ENCODE measurements around the gene CDC37L1.
A peak's percentile ranks its signal among the peaks of the same experiment; 100 is the strongest.

CDC37L1 gene

GRCh38 chr9:4662989-4663792 lies 16.2 kb upstream of the CDC37L1 start:
- no peak; the same call in 2 of the 3 replicates for ATAC-seq
- TF ChIP-seq, protein P1, sequence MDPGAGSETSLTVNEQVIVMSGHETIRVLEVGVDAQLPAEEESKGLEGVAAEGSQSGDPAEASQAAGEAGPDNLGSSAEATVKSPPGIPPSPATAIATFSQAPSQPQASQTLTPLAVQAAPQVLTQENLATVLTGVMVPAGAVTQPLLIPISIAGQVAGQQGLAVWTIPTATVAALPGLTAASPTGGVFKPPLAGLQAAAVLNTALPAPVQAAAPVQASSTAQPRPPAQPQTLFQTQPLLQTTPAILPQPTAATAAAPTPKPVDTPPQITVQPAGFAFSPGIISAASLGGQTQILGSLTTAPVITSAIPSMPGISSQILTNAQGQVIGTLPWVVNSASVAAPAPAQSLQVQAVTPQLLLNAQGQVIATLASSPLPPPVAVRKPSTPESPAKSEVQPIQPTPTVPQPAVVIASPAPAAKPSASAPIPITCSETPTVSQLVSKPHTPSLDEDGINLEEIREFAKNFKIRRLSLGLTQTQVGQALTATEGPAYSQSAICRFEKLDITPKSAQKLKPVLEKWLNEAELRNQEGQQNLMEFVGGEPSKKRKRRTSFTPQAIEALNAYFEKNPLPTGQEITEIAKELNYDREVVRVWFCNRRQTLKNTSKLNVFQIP (CRISPR knock-in tag; IDR thresholded peaks at IDR 0.05; ENCODE audit: borderline replicate concordance, low read depth): no peak
- TF ChIP-seq, protein P2, sequence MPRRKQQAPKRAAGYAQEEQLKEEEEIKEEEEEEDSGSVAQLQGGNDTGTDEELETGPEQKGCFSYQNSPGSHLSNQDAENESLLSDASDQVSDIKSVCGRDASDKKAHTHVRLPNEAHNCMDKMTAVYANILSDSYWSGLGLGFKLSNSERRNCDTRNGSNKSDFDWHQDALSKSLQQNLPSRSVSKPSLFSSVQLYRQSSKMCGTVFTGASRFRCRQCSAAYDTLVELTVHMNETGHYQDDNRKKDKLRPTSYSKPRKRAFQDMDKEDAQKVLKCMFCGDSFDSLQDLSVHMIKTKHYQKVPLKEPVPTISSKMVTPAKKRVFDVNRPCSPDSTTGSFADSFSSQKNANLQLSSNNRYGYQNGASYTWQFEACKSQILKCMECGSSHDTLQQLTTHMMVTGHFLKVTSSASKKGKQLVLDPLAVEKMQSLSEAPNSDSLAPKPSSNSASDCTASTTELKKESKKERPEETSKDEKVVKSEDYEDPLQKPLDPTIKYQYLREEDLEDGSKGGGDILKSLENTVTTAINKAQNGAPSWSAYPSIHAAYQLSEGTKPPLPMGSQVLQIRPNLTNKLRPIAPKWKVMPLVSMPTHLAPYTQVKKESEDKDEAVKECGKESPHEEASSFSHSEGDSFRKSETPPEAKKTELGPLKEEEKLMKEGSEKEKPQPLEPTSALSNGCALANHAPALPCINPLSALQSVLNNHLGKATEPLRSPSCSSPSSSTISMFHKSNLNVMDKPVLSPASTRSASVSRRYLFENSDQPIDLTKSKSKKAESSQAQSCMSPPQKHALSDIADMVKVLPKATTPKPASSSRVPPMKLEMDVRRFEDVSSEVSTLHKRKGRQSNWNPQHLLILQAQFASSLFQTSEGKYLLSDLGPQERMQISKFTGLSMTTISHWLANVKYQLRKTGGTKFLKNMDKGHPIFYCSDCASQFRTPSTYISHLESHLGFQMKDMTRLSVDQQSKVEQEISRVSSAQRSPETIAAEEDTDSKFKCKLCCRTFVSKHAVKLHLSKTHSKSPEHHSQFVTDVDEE (CRISPR knock-in tag; IDR thresholded peaks at IDR 0.05): no peak
- TF ChIP-seq BACH2 (CRISPR knock-in tag; IDR thresholded peaks at IDR 0.05; ENCODE audit: borderline replicate concordance) (no peak), PPARA (CRISPR knock-in tag; IDR thresholded peaks at IDR 0.05; ENCODE audit: borderline replicate concordance) (no peak), ZNF565 (CRISPR knock-in tag; conservative IDR thresholded peaks at IDR 0.05; ENCODE audit: low read depth) (no peak), ZC3H10 (CRISPR knock-in tag; IDR thresholded peaks at IDR 0.05) (no peak), ZFP30 (CRISPR knock-in tag; IDR thresholded peaks at IDR 0.05) (no peak), OSR1 (CRISPR knock-in tag; IDR thresholded peaks at IDR 0.05) (no peak)
- TF ChIP-seq, protein P3, sequence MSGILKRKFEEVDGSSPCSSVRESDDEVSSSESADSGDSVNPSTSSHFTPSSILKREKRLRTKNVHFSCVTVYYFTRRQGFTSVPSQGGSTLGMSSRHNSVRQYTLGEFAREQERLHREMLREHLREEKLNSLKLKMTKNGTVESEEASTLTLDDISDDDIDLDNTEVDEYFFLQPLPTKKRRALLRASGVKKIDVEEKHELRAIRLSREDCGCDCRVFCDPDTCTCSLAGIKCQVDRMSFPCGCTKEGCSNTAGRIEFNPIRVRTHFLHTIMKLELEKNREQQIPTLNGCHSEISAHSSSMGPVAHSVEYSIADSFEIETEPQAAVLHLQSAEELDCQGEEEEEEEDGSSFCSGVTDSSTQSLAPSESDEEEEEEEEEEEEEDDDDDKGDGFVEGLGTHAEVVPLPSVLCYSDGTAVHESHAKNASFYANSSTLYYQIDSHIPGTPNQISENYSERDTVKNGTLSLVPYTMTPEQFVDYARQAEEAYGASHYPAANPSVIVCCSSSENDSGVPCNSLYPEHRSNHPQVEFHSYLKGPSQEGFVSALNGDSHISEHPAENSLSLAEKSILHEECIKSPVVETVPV (CRISPR knock-in tag; IDR thresholded peaks at IDR 0.05): no peak

DNA sequence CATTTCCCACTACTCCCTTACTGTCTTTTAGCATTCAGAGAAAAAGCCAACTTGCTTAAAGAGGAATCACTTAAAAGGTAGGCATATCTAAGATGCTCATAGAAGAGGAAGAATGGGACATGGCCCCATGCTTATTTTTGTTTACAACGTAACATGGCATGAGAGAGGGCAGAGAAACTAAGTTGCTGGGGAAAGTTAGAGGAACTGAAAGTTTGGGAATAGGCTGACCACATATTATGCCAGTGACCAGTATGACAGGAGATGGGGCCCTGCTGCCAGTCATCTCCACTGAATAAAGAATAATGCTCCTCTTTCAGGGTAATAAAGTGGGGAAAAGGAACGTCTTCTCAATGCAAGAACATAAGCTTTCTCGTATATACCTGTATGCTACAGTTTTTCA lies 15.4 kb upstream of the CDC37L1 start:
- TF ChIP-seq ZNF8 (CRISPR knock-in tag; IDR thresholded peaks at IDR 0.05): no peak
- TF ChIP-seq RARB (CRISPR knock-in tag; IDR thresholded peaks at IDR 0.05): no peak
- no peak for TF ChIP-seq ZC3H10 (CRISPR knock-in tag; IDR thresholded peaks at IDR 0.05)
- no peak for TF ChIP-seq PPARA (CRISPR knock-in tag; IDR thresholded peaks at IDR 0.05; ENCODE audit: borderline replicate concordance)
- TF ChIP-seq OSR1 (CRISPR knock-in tag; IDR thresholded peaks at IDR 0.05): no peak
- no peak for ATAC-seq

DNA sequence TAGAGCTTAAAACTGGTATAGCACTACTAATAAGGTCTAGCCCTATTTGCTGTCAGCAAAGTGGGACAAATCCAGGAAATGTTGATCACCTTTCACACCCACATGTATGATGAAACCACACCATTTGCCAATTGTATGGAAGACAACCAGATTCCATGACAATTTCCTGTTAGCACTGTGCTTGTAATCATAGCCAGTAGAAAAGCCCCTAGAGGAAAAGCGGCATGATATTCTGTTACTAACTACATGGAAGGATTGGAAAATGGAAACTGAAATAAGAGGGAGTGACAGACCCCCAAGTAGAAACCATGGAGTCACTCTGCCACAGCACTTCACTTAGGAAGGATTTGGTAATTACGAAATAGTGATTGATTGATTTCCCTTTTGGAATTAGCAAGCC lies 14.0 kb upstream of the CDC37L1 start:
- ATAC-seq: no peak
- TF ChIP-seq PPARA (CRISPR knock-in tag; IDR thresholded peaks at IDR 0.05; ENCODE audit: borderline replicate concordance) (no peak), ZC3H10 (CRISPR knock-in tag; IDR thresholded peaks at IDR 0.05) (no peak), ZNF70 (CRISPR knock-in tag; IDR thresholded peaks at IDR 0.05) (no peak), CSDC2 (CRISPR knock-in tag; IDR thresholded peaks at IDR 0.05) (no peak), OSR1 (CRISPR knock-in tag; IDR thresholded peaks at IDR 0.05) (no peak)
- TF ChIP-seq, protein P1 (CRISPR knock-in tag; IDR thresholded peaks at IDR 0.05; ENCODE audit: borderline replicate concordance, low read depth): no peak

DNA sequence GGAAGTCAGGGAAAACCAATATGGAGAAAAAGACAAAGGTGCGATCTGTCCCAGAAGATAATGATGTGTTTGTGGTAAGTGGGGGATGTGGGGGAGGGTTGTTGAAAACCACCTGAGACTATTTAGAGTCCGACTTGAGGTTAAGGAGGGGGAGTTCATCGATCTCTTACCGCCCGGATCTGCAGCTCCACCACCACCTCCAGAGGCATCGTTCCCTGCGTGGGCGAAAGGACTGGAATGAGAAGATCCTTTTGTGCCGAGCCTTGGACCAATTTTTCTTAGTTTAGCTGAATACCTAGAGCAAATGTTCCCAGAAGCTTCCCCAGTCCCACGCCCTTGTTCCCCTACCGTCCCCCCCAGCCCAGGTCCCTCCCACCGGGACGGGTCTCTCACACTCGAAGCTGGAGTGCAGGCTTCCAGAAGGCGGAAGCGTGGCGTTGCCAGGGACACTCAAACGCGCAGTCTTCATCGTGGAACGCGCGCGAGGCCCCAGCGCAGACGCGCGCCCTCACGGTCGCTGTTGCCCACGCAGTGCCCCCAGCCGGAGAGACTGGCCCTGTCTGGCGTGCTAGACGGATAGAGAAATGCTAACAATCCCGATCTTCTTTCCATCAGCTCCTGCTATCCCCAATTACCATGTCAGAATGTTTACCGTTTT lies 13.2 kb upstream of the CDC37L1 start, which contains the start of gene SPATA6L:
Gene SPATA6L, minus strand, starts transcription at position 439 of the 658 bp plus-strand sequence. Its CDS starts 230 bp downstream, at position 209.
- peak; percentile 66 for ATAC-seq
- TF ChIP-seq ZFP3 (CRISPR knock-in tag; IDR thresholded peaks at IDR 0.05): 0 out of 2 replicates have a peak, but pooled peaks have one; percentile 31
- TF ChIP-seq ZC3H10 (CRISPR knock-in tag; IDR thresholded peaks at IDR 0.05): no peak

DNA sequence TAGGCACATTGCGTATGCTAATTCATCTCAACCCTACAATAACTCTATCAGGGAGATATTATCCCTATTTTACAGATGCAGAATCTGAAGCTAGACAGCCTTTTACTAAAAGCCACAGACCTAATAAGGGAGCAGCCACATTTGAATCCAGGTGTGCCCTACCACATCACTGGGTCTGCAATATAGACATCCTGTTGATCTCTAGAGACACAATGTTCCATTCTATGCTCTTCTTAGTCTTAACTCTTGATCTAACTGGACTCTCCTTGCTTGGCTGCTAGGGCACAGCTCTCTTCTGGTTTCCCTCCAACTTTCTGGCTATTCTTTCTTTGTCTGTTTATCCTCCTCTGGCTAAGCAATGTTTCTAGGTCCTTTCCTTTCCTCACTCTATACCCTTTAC lies 11.7 kb upstream of the CDC37L1 start:
- no peak for ATAC-seq
- TF ChIP-seq ARNTL (CRISPR knock-in tag; IDR thresholded peaks at IDR 0.05; ENCODE audit: borderline replicate concordance, low read depth): no peak
- no peak for TF ChIP-seq ZC3H10 (CRISPR knock-in tag; IDR thresholded peaks at IDR 0.05)

Measured in SK-N-SH treated with all-trans-retinoic acid at 6 μM for 48 hours (cell line).